Lower leg skin (tissue), 4 donors: ENCODE data around the gene CEP128. TPM values are rescaled to one million over a fixed set of nuclear protein-coding genes. Genes with fewer than 3 reads are reported as not detected.

Experiments
- DNase-seq, 2 donors: peaks; one replicate each; pipeline ENCODE4 v3.0.0-alpha.2; 2019; ENCODE audit warnings: low spot score in 2 of 2
- H3K4me3 ChIP-seq: fragments of 200-600 bp; sonication (generic); 2 replicates; pipeline ENCODE4 v1.5.1; 2017; ENCODE audit warnings: mild to moderate bottlenecking, low read depth; ENCODE audit not compliant: poor library complexity, severe bottlenecking
- POLR2A ChIP-seq, 2 donors: fragments of 450-650 bp; IDR thresholded peaks; one replicate each; pipeline ENCODE4 v1.6.1; 2016 to 2017; ENCODE audit warnings: antibody characterized with exemption in 2 of 2, mild to moderate bottlenecking in 1 of 2, moderate library complexity in 1 of 2
- WGBS, 2 donors: methylation state at CpG; one replicate each; pipeline ENCODE4 v1.1.5; 2018; 5-methylcytosine and 5-hydroxymethylcytosine counted together
- intact Hi-C: fragments of 100-400 bp; cut with DNase I; formaldehyde crosslinking; loops from one replicate; pipeline ENCODE4 v1.15.0; 2023; ENCODE audit warnings: low total_unique reads
- total RNA-seq, 4 donors: library from RNA; depleted of rRNA; stranded (reverse); fragments of >200 nt; gene quantifications; one replicate each; pipeline ENCODE4 v1.1.0, GENCODE V29; 2016
- TF ChIP-seq, protein P1 (sequence below), 3 donors: fragments of 450-650 bp; IDR thresholded peaks; one replicate each; pipeline ENCODE4 v1.5.1; 2016; ENCODE audit warnings: antibody characterized with exemption in 3 of 3, mild to moderate bottlenecking in 3 of 3, moderate library complexity in 2 of 3

The CEP128 gene
- total RNA-seq, 4 donors from 2014 or later, result 5.9 to 10.5 (median 9.0) TPM

GRCh38 chr14:80726211-80726610 lies 215.3 kb downstream of the CEP128 start:
- WGBS, 2 donors, result 83 to 97% methylated on average over 1 of the region's 1 CpG
- no peak for TF ChIP-seq POLR2A (IDR thresholded peaks at IDR 0.05)
- TF ChIP-seq, protein P1, sequence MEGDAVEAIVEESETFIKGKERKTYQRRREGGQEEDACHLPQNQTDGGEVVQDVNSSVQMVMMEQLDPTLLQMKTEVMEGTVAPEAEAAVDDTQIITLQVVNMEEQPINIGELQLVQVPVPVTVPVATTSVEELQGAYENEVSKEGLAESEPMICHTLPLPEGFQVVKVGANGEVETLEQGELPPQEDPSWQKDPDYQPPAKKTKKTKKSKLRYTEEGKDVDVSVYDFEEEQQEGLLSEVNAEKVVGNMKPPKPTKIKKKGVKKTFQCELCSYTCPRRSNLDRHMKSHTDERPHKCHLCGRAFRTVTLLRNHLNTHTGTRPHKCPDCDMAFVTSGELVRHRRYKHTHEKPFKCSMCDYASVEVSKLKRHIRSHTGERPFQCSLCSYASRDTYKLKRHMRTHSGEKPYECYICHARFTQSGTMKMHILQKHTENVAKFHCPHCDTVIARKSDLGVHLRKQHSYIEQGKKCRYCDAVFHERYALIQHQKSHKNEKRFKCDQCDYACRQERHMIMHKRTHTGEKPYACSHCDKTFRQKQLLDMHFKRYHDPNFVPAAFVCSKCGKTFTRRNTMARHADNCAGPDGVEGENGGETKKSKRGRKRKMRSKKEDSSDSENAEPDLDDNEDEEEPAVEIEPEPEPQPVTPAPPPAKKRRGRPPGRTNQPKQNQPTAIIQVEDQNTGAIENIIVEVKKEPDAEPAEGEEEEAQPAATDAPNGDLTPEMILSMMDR (IDR thresholded peaks at IDR 0.05), result no peak
- H3K4me3 ChIP-seq, result no peak overlapping the region
- DNase-seq, result no peak
- intact Hi-C loops, result no loop called here

DNA sequence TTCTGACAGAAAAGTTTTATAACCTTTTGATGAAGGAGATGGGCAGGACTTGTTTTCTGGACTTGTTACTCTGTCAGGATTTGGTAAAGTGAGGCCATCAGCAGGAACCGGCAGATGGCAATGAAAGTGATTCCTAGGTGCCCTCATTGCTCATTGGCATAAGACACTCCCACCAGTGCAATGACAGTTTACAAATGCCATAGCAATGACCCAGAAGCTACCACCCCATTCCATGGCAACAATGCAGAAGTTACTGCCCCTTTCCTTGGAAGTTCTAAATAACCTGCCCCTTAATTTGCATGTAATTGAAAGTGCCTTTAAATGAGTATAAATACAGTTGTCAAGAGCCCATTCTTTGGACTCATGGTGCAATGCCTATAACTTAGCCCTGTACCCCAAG lies 222.6 kb downstream of the CEP128 start:
- WGBS, 2 donors, result 87 to 89% methylated on average over 1 of the region's 1 CpG
- H3K4me3 ChIP-seq, result no peak overlapping the region
- DNase-seq, result no peak
- no peak for TF ChIP-seq POLR2A (IDR thresholded peaks at IDR 0.05)
- TF ChIP-seq, protein P1 (IDR thresholded peaks at IDR 0.05), result no peak
- intact Hi-C loops, result no loop called here

DNA sequence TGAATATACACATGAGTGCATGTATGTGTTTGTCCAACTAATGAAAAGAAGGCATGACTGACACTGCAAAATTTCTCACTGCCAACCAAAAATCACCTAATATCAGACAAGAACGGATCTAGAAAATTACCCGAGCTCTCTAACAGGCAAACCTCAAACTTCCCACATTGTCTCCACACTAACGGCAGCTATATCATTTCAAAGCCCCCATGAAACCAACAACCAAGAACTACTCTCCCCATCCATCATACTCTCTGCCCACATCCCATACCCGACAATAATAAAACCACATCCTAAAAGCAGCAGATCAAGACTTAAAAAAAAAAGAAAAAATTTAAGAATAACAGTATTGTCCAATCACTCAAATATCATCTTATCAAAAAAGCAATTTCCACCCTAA lies 227.1 kb downstream of the CEP128 start:
- H3K4me3 ChIP-seq, result no peak overlapping the region
- no peak for TF ChIP-seq POLR2A (IDR thresholded peaks at IDR 0.05)
- TF ChIP-seq, protein P1 (IDR thresholded peaks at IDR 0.05), result no peak
- intact Hi-C loops, result no loop called here
- DNase-seq, result no peak
- 81 to 91% methylated on average over 4 of the region's 4 CpGs for WGBS, 2 donors

DNA sequence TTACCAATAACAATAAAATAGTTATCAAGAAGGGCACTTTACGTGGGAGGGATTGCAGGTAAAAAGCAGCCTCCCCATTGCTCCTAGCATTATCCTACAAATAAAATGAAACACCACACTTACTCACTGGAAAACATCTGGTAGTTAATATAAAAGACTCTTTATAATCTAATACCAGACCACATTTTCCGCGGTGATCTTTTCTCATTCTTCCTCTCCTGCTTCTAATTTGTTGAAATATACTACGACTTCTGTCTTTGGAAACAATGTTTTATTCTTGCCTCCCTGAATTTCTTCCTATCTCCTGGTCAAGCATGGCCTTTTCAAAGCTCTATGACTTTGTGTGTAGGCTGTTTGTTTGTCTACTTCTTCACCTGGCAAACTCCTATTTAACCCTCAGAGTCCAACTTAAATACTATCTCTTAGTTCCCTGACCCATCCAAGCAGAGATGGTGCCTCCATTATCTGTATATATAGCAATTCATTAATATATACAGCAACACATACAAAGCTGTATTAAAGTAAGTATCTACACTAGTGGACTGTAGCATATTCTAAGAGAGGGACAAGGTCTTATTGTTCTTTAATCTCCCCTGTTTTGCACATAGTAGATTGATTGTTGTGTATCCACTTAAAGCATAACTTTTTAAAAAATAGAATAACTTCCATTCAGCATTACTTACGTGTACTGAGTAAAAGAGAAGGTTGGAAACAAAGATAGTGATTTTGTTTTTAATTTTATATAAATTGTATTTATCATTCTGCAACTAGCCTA lies 228.3 kb downstream of the CEP128 start:
- no peak for DNase-seq
- intact Hi-C loops, result no loop called here
- TF ChIP-seq POLR2A (IDR thresholded peaks at IDR 0.05), result no peak
- TF ChIP-seq, protein P1 (IDR thresholded peaks at IDR 0.05), result no peak
- WGBS, 2 donors, result 70 to 77% methylated on average over 5 of the region's 5 CpGs
- no peak overlapping the region for H3K4me3 ChIP-seq

DNA sequence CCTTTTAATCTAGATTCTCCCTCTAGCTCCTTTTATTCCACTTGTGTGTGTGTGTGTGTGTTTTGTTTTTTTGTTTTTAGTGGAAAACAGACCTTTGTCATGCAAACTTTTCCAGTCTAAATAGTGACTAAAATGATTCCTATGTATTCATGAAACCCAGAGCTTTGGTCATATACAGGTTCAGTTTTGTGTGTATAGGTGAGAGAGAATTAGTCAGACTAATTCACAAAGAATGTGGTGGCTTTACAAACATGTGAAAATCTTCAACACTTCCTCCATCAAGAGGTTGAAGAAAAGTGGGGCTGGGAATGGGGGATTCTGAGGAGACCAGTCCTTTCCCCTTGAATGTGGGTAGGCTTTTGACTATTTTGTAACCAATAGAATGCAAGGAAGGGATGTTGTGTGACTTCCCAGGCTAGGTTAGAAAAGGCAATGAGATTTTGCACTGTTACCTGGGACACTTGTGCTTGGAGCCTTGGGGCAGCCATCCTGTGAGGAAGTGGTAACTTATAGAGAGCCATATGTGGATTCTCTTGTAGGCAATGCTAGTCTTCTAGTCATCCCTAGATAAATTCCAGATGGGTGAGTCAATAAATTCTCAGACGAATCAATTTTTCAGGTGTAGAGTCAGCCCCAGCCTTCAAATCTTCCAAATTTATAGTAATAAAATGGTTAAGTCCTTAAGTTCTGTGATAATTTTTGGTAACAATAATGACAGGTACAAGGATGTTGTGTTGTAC lies 236.1 kb downstream of the CEP128 start:
- TF ChIP-seq POLR2A (IDR thresholded peaks at IDR 0.05), result no peak
- TF ChIP-seq, protein P1 (IDR thresholded peaks at IDR 0.05), result no peak
- intact Hi-C loops, result no loop called here
- 74 to 76% methylated on average over 1 of the region's 1 CpG for WGBS, 2 donors

More for the DNA sequence above, 236.1 kb downstream of the CEP128 start:
- no peak overlapping the region for H3K4me3 ChIP-seq
- no peak for DNase-seq
